Psoas muscle (tissue), 8 donors: ENCODE measurements around the gene ETV5. TPM values are rescaled to one million over a fixed set of nuclear protein-coding genes. Genes with fewer than 3 reads are reported as not detected.

Experiments used
- ATAC-seq, 4 donors: fragments of 200-7000 bp; cut with Tn5 transposase; one replicate each; pipeline ENCODE4 v1.9.1; 2020; ENCODE audit warnings: moderate library complexity in 3 of 4, mild to moderate bottlenecking in 2 of 4
- DNase-seq, 2 donors: peaks; one replicate each; pipeline ENCODE4 v3.0.0-alpha.2; 2020
- H3K27ac ChIP-seq: fragments of 200-600 bp; one replicate; pipeline ENCODE4 v1.8.0; 2022
- H3K27me3 ChIP-seq, 3 donors: fragments of 200-600 bp in 1 of 3; one replicate each; pipeline versions ENCODE4 v1.6.1 to v1.8.0; 2013 to 2022; ENCODE audit warnings: low read length in 2 of 3, mild to moderate bottlenecking in 2 of 3, moderate library complexity in 1 of 3; ENCODE audit not compliant: insufficient read depth in 3 of 3
- H3K36me3 ChIP-seq, 2 donors: fragments of 200-600 bp in 1 of 2; one replicate each; pipeline versions ENCODE4 v1.6.1 to v1.8.0; 2013 to 2022; ENCODE audit warnings: low read depth in 1 of 2, mild to moderate bottlenecking in 1 of 2, moderate library complexity in 1 of 2; ENCODE audit not compliant: insufficient read depth in 1 of 2
- H3K4me1 ChIP-seq: fragments of 200-600 bp; one replicate; pipeline ENCODE4 v1.8.0; 2022
- H3K4me3 ChIP-seq: fragments of 200-600 bp; one replicate; pipeline ENCODE4 v1.8.0; 2022; ENCODE audit warnings: mild to moderate bottlenecking
- H3K9me3 ChIP-seq: fragments of 200-600 bp; one replicate; pipeline ENCODE4 v1.8.0; 2022
- WGBS, 3 donors: extraction: QIAGEN DNeasy Blood & Tissue Kit; methylation state at CpG; one replicate each; pipeline versions ENCODE4 v1.1.6 to v1.1.7; 2013; 5-methylcytosine and 5-hydroxymethylcytosine counted together
- intact Hi-C, 2 donors: fragments of 100-400 bp; cut with DNase I; formaldehyde crosslinking; loops; one replicate each; pipeline versions ENCODE4 v1.11.0 to v1.14.2; 2022
- polyA plus RNA-seq, 3 donors: library from polyadenylated mRNA; stranded (reverse); fragments of 200-250 nt; gene quantifications; one replicate each; pipeline ENCODE4 v1.2.3, GENCODE V29; 2013
- total RNA-seq, 4 donors: library from RNA; stranded (reverse); fragmentation: NEBNext Ultra II Directional in 2 of 4; extraction: Animal tissue kit (Norgen Biotek cat#: 25700) in 2 of 4; gene quantifications; one replicate each; pipeline versions ENCODE4 v1.2.1 to v1.2.4, GENCODE V29; 2021 to 2023
- TF ChIP-seq, protein P1 (sequence below): fragments of 200-600 bp; IDR thresholded peaks from one replicate; pipeline ENCODE4 v1.8.0; 2022; ENCODE audit warnings: antibody characterized with exemption
- donor health status: healthy with polysubstance abuse.
- donor health status: DM: no; HTN: no; CAD: no; lungs with moderate emphysema.
- donor health status: Bipolar disorder and iron deficiency.
- donor health status: healthy.
- donor health status: DM: yes; HTN: yes; CAD: no.
- donor health status: DM: no; HTN: no; CAD: no.
- donor health status: DM: no; HTN: no; CAD: no.
- donor health status: DM: yes; HTN: yes; CAD: no.

ETV5 gene
- total and polyA plus RNA-seq, 7 donors: 7.2 to 47.1 (median 8.0) TPM

DNA sequence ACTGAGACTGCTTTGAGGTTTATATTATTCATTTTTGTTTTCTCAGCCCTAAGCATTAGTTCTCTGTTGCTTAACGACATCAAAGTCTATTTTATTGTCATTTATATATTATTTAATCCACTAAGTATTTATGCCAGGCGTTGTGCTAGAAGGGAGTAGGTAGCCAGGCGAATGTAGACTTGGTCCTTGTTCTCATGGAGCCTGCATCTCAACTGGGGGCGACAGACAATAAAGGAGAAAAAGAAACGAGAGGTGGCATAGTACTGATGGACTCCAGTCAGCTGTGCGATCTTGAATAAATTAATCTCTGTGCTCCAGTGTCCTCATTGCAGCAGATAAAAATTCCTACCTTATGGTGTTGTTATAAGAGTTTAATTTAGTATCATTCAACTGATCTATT is 49.7 kb downstream of the ETV5 start:
- no peak overlapping the region for H3K4me3 ChIP-seq
- WGBS, 3 donors: 91 to 93% (median 92%) methylated on average over 6 of the region's 6 CpGs
- ATAC-seq: no peak
- TF ChIP-seq, protein P1, sequence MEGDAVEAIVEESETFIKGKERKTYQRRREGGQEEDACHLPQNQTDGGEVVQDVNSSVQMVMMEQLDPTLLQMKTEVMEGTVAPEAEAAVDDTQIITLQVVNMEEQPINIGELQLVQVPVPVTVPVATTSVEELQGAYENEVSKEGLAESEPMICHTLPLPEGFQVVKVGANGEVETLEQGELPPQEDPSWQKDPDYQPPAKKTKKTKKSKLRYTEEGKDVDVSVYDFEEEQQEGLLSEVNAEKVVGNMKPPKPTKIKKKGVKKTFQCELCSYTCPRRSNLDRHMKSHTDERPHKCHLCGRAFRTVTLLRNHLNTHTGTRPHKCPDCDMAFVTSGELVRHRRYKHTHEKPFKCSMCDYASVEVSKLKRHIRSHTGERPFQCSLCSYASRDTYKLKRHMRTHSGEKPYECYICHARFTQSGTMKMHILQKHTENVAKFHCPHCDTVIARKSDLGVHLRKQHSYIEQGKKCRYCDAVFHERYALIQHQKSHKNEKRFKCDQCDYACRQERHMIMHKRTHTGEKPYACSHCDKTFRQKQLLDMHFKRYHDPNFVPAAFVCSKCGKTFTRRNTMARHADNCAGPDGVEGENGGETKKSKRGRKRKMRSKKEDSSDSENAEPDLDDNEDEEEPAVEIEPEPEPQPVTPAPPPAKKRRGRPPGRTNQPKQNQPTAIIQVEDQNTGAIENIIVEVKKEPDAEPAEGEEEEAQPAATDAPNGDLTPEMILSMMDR: no peak
- H3K9me3 ChIP-seq: no peaks in the 10 kb centered on the region
- DNase-seq: no peak
- no peaks in the 10 kb centered on the region for H3K27me3 ChIP-seq
- intact Hi-C loops: no loop called here
- no peaks in the 10 kb centered on the region for H3K4me1 ChIP-seq
- H3K36me3 ChIP-seq: peaks cover 0 to 7% of the 10 kb centered on the region in 2 donors
- no peak overlapping the region for H3K27ac ChIP-seq

DNA sequence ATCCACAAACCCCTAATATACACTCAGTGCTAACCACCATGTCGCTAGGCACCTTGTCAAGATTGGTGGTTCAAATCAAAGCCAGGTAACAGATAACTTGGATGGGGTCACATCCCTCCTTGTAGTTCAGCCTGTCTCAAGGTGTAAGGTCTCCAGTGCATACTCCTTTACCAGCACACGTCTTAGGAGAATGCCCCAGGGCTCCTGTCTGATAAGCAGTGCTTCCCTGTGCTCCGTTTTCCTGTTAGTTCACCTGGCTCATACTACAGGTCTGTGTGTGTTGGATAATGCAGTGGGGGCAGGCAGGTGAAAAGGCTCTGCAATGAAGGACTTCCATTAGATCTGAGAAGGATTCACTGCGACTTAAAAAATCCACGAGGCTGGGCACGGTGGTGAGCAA is 50.7 kb downstream of the ETV5 start:
- no peaks in the 10 kb centered on the region for H3K9me3 ChIP-seq
- 92 to 96% (median 95%) methylated on average over 6 of the region's 6 CpGs for WGBS, 3 donors
- TF ChIP-seq, protein P1: no peak
- H3K27ac ChIP-seq: no peak overlapping the region
- H3K36me3 ChIP-seq: peaks cover 0 to 8% of the 10 kb centered on the region in 2 donors
- H3K4me1 ChIP-seq: no peaks in the 10 kb centered on the region
- H3K27me3 ChIP-seq: no peaks in the 10 kb centered on the region
- ATAC-seq: no peak
- no peak overlapping the region for H3K4me3 ChIP-seq
- intact Hi-C loops: no loop called here
- DNase-seq: no peak

DNA sequence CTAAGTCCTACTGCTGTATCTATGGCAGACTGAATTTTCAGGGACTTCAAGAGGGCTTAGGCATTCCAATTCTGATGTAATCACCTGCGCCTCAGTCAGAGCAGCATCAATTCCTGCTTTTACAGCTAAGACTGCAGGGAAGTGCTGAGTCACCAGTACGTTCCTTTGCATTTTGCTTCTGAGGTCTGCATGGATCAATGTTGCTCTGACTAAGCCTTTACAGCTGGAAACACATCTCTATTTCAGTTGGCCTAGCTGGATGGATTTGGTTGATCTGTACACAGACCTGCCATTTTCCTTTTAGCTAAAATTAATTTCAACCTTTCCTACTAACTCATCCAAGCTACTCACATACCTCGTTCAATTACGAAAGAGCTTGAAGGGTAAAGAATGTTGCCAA is 51.3 kb downstream of the ETV5 start:
- Histone ChIP-seq H3K36me3 (peaks cover 0 to 8% of the 10 kb centered on the region in 2 donors), H3K27ac (no peak overlapping the region), H3K27me3 (no peaks in the 10 kb centered on the region), H3K4me1 (no peaks in the 10 kb centered on the region), H3K4me3 (no peak overlapping the region), H3K9me3 (no peaks in the 10 kb centered on the region)
- ATAC-seq: no peak
- intact Hi-C loops: no loop called here
- no peak for DNase-seq
- 87 to 93% (median 90%) methylated on average over 4 of the region's 4 CpGs for WGBS, 3 donors
- TF ChIP-seq, protein P1: no peak

DNA sequence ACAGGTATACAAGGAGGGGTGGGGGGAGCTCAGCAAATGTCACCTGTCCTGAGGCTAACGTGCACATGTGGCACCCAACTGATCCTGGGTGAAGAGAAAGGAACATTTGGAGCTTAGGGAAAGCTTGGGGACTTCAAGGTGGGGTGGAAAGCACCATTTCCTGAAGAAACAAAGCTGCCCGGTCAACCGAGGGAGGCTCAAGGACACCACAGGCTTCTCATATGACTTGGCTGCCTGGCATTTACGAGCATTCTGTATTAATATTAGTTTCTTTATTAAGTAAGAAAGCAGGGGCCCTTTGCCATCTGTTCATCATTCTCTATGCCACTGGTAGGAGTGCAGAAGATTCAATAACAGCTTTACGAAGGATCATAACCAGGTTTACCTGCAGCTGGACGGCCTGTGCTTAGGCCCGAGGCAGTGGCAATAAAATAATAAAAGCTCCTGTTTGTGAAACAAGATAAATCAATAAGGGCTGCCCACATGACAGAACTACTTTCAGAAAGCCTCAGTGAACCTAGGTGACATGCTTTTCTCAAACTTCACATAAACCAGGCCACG is 54.0 kb downstream of the ETV5 start:
- TF ChIP-seq, protein P1: no peak
- 82 to 85% (median 83%) methylated on average over 8 of the region's 8 CpGs for WGBS, 3 donors
- H3K27me3 ChIP-seq: no peaks in the 10 kb centered on the region
- peaks cover 4 to 22% of the 10 kb centered on the region in 2 donors for H3K36me3 ChIP-seq
- no peak overlapping the region for H3K27ac ChIP-seq
- DNase-seq (no peak), ATAC-seq (no peak)
- intact Hi-C loops: no loop called here
- H3K4me3 ChIP-seq: no peak overlapping the region
- H3K9me3 ChIP-seq: no peaks in the 10 kb centered on the region
- H3K4me1 ChIP-seq: no peaks in the 10 kb centered on the region
